Uterus (tissue), 4 donors: ENCODE data around the gene MRPS24. TPM values are rescaled to one million over a fixed set of nuclear protein-coding genes. Genes with fewer than 3 reads are reported as not detected.

Source experiments
- DNase-seq, 2 donors: peaks; one replicate each; pipeline ENCODE4 v3.0.0-alpha.2; 2019 to 2020
- H3K27ac ChIP-seq, 2 donors: fragments of 200-600 bp; sonication (generic); 1 replicate in 1 of 2; 2 replicates in 1 of 2; pipeline ENCODE4 v1.5.1; 2016 to 2018
- H3K27me3 ChIP-seq, 2 donors: fragments of 200-600 bp; sonication (generic); one replicate each; pipeline ENCODE4 v1.5.1; 2018 to 2019; ENCODE audit warnings: control low read depth in 1 of 2
- H3K36me3 ChIP-seq, 2 donors: fragments of 200-600 bp; sonication (generic); one replicate each; pipeline ENCODE4 v1.5.1; 2019; ENCODE audit warnings: control low read depth in 1 of 2
- H3K4me1 ChIP-seq, 2 donors: fragments of 200-600 bp; sonication (generic); one replicate each; pipeline ENCODE4 v1.5.1; 2018 to 2019; ENCODE audit warnings: control low read depth in 1 of 2
- H3K4me3 ChIP-seq, 2 donors: fragments of 200-600 bp; sonication (generic); 1 replicate in 1 of 2; 2 replicates in 1 of 2; pipeline ENCODE4 v1.5.1; 2018 to 2019; ENCODE audit warnings: mild to moderate bottlenecking in 1 of 2
- H3K9me3 ChIP-seq, 2 donors: fragments of 200-600 bp; sonication (generic); one replicate each; pipeline ENCODE4 v1.5.1; 2019; ENCODE audit warnings: control low read depth in 1 of 2
- POLR2A ChIP-seq, 2 donors: fragments of 450-650 bp; IDR thresholded peaks; one replicate each; pipeline ENCODE4 v1.6.1; 2016; ENCODE audit warnings: antibody characterized with exemption in 2 of 2, mild to moderate bottlenecking in 1 of 2, moderate library complexity in 1 of 2
- intact Hi-C: fragments of 100-400 bp; cut with DNase I; formaldehyde crosslinking; loops from one replicate; pipeline ENCODE4 v1.15.1; 2023; ENCODE audit warnings: low total_unique reads
- total RNA-seq, 4 donors: library from RNA; depleted of rRNA in 3 of 4; stranded (reverse); fragments of >200 nt in 3 of 4; gene quantifications; one replicate each; pipeline versions ENCODE4 v1.1.0 to v1.2.4, GENCODE V29; 2014 to 2023
- TF ChIP-seq, protein P1 (sequence below), 4 experiments: fragments of 200-600 bp in 2 of 4; fragments of 450-650 bp in 2 of 4; sonication (generic) in 2 of 4; IDR thresholded peaks; one replicate each; pipeline ENCODE4 v1.5.1; 2016 to 2019; ENCODE audit warnings: antibody characterized with exemption in 4 of 4, mild to moderate bottlenecking in 2 of 4, moderate library complexity in 1 of 4
- donor health status: DM: yes; HTN: yes; CAD: no.

MRPS24 gene
- total RNA-seq, 4 donors from 2014 or later = 34.2 to 134 (median 91.1) TPM

DNA sequence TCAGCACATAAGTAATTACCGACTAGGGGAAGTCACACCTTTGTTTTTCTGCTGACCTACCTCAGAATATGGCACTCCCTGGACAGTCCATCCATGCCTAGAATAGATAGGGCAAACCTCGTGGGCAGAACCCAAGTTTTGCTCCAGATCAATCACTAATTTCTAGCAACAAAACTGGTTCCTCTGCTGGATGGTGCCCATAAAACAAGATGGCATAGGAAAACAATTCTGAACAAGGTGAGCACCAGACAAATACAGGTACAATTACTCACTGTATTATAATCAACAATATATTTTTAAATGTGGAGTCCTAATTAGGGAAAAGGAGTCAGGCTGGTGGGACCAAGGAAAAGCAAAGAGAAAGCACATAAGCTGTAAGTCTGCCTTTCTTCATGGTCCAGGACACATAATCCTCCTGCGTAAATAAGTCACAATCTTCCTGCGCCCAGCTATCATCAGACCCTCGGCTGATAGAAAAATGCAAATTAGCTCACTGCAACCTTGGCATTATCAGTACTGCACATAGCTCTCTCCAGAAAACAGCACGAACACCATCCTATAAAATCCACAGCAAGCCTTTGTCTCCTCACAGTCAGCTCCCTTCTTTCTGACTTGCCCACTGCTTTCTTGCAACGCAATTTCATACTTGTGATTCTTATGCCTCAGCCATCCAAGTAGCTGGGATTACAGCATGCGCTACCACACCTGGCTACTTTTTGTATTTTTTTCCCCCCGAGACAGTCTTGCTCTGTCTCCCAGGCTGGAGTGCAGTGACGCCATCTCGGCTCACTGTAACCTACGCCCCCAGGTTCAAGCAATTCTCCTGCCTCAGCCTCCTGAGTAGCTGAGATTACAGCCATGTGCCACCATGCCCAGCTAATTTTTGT lies 22.0 kb upstream of the MRPS24 start:
- no peak overlapping the region for H3K27ac ChIP-seq
- no peak overlapping the region for H3K4me3 ChIP-seq
- H3K9me3 ChIP-seq = no peaks in the 10 kb centered on the region
- no peaks in the 10 kb centered on the region for H3K36me3 ChIP-seq
- no peaks in the 10 kb centered on the region for H3K27me3 ChIP-seq
- TF ChIP-seq POLR2A (IDR thresholded peaks at IDR 0.05) = no peak
- H3K4me1 ChIP-seq = no peaks in the 10 kb centered on the region
- intact Hi-C loops = no loop called here
- no peak for DNase-seq

DNA sequence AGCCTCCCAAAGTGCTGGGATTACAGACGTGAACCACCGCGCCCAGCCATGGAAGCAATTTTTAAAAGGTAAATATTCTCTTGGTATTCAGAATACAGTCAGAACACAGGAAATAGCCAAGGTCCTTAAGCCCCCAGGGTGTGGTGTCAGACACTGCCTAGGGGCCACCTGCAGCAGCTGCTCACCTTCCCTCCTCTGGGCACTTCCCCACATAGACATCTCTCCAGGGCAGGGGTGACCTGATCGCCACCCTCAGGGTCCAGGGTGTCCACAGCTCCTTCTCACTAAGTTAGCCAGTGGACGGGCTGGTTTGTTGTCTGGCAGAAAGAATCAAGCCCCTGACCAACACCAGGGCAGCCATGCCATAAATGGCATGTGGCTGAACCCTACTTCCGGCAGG lies 21.2 kb upstream of the MRPS24 start:
- no peak for DNase-seq
- TF ChIP-seq, protein P1, sequence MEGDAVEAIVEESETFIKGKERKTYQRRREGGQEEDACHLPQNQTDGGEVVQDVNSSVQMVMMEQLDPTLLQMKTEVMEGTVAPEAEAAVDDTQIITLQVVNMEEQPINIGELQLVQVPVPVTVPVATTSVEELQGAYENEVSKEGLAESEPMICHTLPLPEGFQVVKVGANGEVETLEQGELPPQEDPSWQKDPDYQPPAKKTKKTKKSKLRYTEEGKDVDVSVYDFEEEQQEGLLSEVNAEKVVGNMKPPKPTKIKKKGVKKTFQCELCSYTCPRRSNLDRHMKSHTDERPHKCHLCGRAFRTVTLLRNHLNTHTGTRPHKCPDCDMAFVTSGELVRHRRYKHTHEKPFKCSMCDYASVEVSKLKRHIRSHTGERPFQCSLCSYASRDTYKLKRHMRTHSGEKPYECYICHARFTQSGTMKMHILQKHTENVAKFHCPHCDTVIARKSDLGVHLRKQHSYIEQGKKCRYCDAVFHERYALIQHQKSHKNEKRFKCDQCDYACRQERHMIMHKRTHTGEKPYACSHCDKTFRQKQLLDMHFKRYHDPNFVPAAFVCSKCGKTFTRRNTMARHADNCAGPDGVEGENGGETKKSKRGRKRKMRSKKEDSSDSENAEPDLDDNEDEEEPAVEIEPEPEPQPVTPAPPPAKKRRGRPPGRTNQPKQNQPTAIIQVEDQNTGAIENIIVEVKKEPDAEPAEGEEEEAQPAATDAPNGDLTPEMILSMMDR (IDR thresholded peaks at IDR 0.05) = no peak
- intact Hi-C loops = no loop called here
- no peaks in the 10 kb centered on the region for H3K9me3 ChIP-seq
- no peaks in the 10 kb centered on the region for H3K4me1 ChIP-seq
- H3K27me3 ChIP-seq = no peaks in the 10 kb centered on the region
- no peak overlapping the region for H3K27ac ChIP-seq
- H3K4me3 ChIP-seq = no peak overlapping the region
- H3K36me3 ChIP-seq = no peaks in the 10 kb centered on the region

DNA sequence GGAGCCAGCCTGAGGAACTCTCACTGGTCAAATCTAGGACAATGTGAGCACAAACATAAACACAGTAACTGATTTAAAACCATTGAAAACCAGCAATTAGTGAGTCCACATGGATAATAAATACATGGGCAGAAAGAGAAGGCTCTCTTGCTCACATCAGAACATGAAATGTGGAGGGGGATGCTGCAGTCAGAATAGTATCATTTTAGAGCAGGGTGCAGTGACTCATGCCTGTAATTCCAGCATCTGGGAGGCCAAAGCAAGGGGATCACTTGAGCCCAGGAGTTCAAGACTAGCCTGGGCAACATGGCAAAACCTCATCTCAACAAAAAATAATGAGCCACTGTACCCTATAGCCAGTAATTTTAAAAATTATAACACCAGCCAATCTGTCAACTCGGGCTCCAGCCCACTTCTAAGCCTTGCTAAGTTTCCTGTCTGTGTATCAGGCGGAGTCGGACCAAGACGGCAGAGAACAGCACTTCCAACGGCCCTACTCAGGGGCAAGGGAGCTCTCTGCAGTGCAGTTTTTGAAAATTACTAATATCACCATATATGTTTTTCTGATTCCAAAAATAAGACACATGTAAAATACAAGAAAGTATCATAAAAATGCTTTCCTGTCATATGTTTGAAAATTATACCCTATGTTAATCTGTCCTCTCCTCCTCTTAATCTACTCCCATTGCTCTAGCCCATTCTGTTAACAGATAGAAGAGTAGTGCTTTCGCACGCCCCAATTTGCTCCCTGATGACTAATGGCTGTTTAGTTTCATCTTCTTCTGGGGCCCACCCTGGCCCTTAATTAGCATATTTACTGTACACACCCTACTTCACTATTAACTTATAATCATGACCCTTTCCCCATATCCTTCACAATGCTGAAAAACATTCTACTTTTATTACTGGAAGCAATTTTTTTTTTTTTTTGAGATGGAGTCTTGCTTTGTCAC lies 20.0 kb upstream of the MRPS24 start:
- TF ChIP-seq, protein P1 (IDR thresholded peaks at IDR 0.05) = no peak
- TF ChIP-seq POLR2A (IDR thresholded peaks at IDR 0.05) = no peak
- no peaks in the 10 kb centered on the region for H3K36me3 ChIP-seq
- no peaks in the 10 kb centered on the region for H3K9me3 ChIP-seq
- H3K4me3 ChIP-seq = no peak overlapping the region
- H3K4me1 ChIP-seq = no peaks in the 10 kb centered on the region
- DNase-seq = no peak
- H3K27ac ChIP-seq = no peak overlapping the region
- intact Hi-C loops = no loop called here
- no peaks in the 10 kb centered on the region for H3K27me3 ChIP-seq

DNA sequence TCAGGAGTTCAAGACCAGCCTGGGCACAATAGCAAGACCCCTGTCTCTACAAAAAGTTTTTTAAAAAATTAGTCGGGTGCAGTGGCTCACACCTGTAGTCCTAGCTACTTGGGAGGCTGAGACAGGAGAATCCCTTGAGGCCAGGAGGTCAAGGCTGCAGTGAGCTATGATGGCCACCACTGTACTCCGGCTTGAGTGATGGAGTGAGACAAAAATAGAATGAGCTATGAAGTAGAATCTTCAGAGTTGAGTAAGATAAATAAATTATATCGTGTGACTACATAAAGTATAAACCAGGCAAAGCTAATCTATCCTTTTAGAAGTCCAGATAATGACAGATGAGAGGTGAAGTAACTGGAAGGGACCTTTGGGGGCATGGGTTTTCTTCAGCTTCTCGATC lies 15.3 kb upstream of the MRPS24 start:
- Histone ChIP-seq H3K27ac (no peak overlapping the region), H3K4me3 (no peak overlapping the region), H3K27me3 (no peaks in the 10 kb centered on the region), H3K9me3 (no peaks in the 10 kb centered on the region), H3K4me1 (no peaks in the 10 kb centered on the region), H3K36me3 (no peaks in the 10 kb centered on the region)
- intact Hi-C loops = no loop called here
- TF ChIP-seq, protein P1 (IDR thresholded peaks at IDR 0.05) = no peak
- no peak for TF ChIP-seq POLR2A (IDR thresholded peaks at IDR 0.05)
- no peak for DNase-seq

DNA sequence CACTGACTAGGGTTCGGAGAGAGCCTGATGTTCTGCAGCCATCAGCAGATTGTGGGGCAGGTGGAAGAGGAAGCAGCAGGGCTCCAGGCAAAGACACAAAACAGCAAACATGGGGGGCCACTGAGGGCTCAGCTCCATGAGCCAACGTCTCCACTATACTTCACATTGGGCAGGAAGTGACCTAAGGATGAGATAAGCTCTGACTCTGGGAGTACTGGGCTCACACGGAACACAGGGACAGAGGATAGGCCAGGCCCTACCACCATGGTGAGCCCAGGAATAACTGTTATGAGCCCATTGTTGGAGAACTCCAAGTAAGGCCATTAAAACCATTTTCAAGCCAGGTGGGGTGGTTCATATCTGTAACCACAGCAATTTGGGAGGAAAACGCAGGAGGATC lies 14.9 kb upstream of the MRPS24 start:
- Histone ChIP-seq H3K36me3 (no peaks in the 10 kb centered on the region), H3K9me3 (no peaks in the 10 kb centered on the region), H3K4me1 (no peaks in the 10 kb centered on the region), H3K27me3 (no peaks in the 10 kb centered on the region), H3K27ac (no peak overlapping the region), H3K4me3 (no peak overlapping the region)
- DNase-seq = no peak
- intact Hi-C loops = no loop called here
- no peak for TF ChIP-seq POLR2A (IDR thresholded peaks at IDR 0.05)
- TF ChIP-seq, protein P1 (IDR thresholded peaks at IDR 0.05) = no peak
